ENCODE measurements around the gene CALHM6.

Gene CALHM6

GRCh38 chr6:116461331-116461931 lies at the start of gene CALHM6:
Gene CALHM6 (plus strand): TSS chr6:116461375. CDS start chr6:116461930, 555 bp downstream.
- no peak for DNase-seq (ENCODE audit: low spot score)

GRCh38 chr6:116412270-116412669 lies 48.9 kb upstream of the CALHM6 start:
- DNase-seq (ENCODE audit: low spot score): no peak

GRCh38 chr6:116413357-116413756 lies 47.8 kb upstream of the CALHM6 start:
- DNase-seq (ENCODE audit: low spot score): no peak

- DNase-seq (ENCODE audit: low spot score): no peak
Observed at GRCh38 chr6:116417661-116418060, 43.5 kb upstream of the CALHM6 start.

- DNase-seq (ENCODE audit: low spot score): no peak
Observed at GRCh38 chr6:116419069-116419786, 41.9 kb upstream of the CALHM6 start.

GRCh38 chr6:116420341-116420740 lies 40.8 kb upstream of the CALHM6 start:
- DNase-seq (ENCODE audit: low spot score): no peak

GRCh38 chr6:116422238-116422637 lies 38.9 kb upstream of the CALHM6 start:
- DNase-seq (ENCODE audit: low spot score): no peak

GRCh38 chr6:116424001-116424400 lies 37.2 kb upstream of the CALHM6 start:
- no peak for DNase-seq (ENCODE audit: low spot score)

- no peak for DNase-seq (ENCODE audit: low spot score)
Observed at GRCh38 chr6:116426551-116426950, 34.6 kb upstream of the CALHM6 start.

GRCh38 chr6:116429111-116429510 lies 32.1 kb upstream of the CALHM6 start:
- DNase-seq (ENCODE audit: low spot score): no peak

- no peak for DNase-seq (ENCODE audit: low spot score)
Observed at GRCh38 chr6:116430860-116431259, 30.3 kb upstream of the CALHM6 start.

- DNase-seq (ENCODE audit: low spot score): no peak
Observed at GRCh38 chr6:116431964-116432595, 29.1 kb upstream of the CALHM6 start.

GRCh38 chr6:116433206-116433712 lies 27.9 kb upstream of the CALHM6 start:
- no peak for DNase-seq (ENCODE audit: low spot score)

- no peak for DNase-seq (ENCODE audit: low spot score)
Observed at GRCh38 chr6:116434056-116434725, 27.0 kb upstream of the CALHM6 start.

- no peak for DNase-seq (ENCODE audit: low spot score)
Observed at GRCh38 chr6:116436586-116436985, 24.6 kb upstream of the CALHM6 start.

- DNase-seq (ENCODE audit: low spot score): no peak
Observed at GRCh38 chr6:116437656-116438055, 23.5 kb upstream of the CALHM6 start.

GRCh38 chr6:116438590-116439448 lies 22.4 kb upstream of the CALHM6 start:
- DNase-seq (ENCODE audit: low spot score): no peak

- DNase-seq (ENCODE audit: low spot score): no peak
Observed at GRCh38 chr6:116439522-116440051, 21.6 kb upstream of the CALHM6 start.

GRCh38 chr6:116443105-116443504 lies 18.1 kb upstream of the CALHM6 start:
- no peak for DNase-seq (ENCODE audit: low spot score)

- DNase-seq (ENCODE audit: low spot score): peak; percentile 57
Observed at GRCh38 chr6:116444092-116444491, 17.1 kb upstream of the CALHM6 start.

- DNase-seq (ENCODE audit: low spot score): no peak
Observed at GRCh38 chr6:116444575-116444974, 16.6 kb upstream of the CALHM6 start.
